NT2/D1 (cell line): ENCODE data around the gene TMEM91.

ENCODE experiments used
- DNase-seq: peaks from one replicate; pipeline ENCODE4 v3.0.0-alpha.2; 2011; ENCODE audit warnings: low read depth, low spot score
- H3K27me3 ChIP-seq: 2 replicates; pipeline ENCODE4 v1.6.0; 2011; ENCODE audit warnings: mild to moderate bottlenecking; ENCODE audit not compliant: insufficient read length, insufficient read depth
- H3K36me3 ChIP-seq: 2 replicates; pipeline ENCODE4 v1.6.1; 2011; ENCODE audit warnings: mild to moderate bottlenecking, low read length, mixed read lengths; ENCODE audit not compliant: insufficient read depth, insufficient read length
- H3K4me1 ChIP-seq: 2 replicates; pipeline ENCODE4 v1.5.1; 2011; ENCODE audit not compliant: insufficient read depth, insufficient read length
- H3K4me3 ChIP-seq: 2 replicates; pipeline ENCODE4 v1.5.1; 2011; ENCODE audit warnings: low read depth; ENCODE audit not compliant: insufficient read length
- H3K9ac ChIP-seq: 2 replicates; pipeline ENCODE4 v1.6.0; 2011; ENCODE audit warnings: low read depth; ENCODE audit not compliant: insufficient read length
- H3K9me3 ChIP-seq: 2 replicates; pipeline ENCODE4 v1.5.1; 2011; ENCODE audit warnings: mild to moderate bottlenecking, low read length; ENCODE audit not compliant: insufficient read depth
- SUZ12 ChIP-seq: IDR thresholded peaks from 2 replicates; pipeline ENCODE4 v1.6.1; 2011; ENCODE audit not compliant: insufficient read length, insufficient read depth; ENCODE audit errors: extremely low read depth
- YY1 ChIP-seq: IDR thresholded peaks from 2 replicates; pipeline ENCODE4 v1.6.1; 2011; ENCODE audit not compliant: insufficient read length, insufficient read depth
- ZNF274 ChIP-seq: IDR thresholded peaks from 2 replicates; pipeline ENCODE4 v1.6.1; 2011; ENCODE audit warnings: mild to moderate bottlenecking, low read depth, low read length

Gene TMEM91

DNA sequence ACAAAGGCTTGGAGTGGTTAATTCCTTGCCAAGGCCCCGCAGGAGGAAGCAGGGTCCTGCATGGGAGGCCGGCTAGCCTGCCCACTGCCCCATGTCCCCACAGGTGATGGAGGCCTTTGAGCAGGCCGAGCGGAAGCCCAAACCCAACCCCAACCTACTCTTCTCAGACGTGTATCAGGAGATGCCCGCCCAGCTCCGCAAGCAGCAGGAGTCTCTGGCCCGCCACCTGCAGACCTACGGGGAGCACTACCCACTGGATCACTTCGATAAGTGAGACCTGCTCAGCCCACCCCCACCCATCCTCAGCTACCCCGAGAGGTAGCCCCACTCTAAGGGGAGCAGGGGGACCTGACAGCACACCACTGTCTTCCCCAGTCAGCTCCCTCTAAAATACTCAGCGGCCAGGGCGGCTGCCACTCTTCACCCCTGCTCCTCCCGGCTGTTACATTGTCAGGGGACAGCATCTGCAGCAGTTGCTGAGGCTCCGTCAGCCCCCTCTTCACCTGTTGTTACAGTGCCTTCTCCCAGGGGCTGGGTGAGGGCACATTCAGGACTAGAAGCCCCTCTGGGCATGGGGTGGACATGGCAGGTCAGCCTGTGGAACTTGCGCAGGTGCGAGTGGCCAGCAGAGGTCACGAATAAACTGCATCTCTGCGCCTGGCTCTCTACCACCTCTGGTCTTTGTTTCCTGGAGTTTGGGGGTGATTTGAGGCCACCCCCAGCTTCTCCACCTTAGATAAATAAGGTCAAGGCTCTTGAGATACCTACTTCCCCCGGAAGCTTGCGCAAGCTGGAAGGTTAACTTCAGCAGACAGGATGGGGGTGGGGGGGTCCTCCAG, 48.2 kb downstream of the TMEM91 start:
- Histone ChIP-seq H3K4me1 (peaks cover 6% of the 10 kb centered on the region), H3K27me3 (no peaks in the 10 kb centered on the region), H3K9me3 (no peaks in the 10 kb centered on the region), H3K9ac (no peak overlapping the region), H3K4me3 (no peak overlapping the region), H3K36me3 (peaks cover 31% of the 10 kb centered on the region)
- no peak for DNase-seq
- TF ChIP-seq YY1 (no peak), ZNF274 (no peak), SUZ12 (no peak)

DNA sequence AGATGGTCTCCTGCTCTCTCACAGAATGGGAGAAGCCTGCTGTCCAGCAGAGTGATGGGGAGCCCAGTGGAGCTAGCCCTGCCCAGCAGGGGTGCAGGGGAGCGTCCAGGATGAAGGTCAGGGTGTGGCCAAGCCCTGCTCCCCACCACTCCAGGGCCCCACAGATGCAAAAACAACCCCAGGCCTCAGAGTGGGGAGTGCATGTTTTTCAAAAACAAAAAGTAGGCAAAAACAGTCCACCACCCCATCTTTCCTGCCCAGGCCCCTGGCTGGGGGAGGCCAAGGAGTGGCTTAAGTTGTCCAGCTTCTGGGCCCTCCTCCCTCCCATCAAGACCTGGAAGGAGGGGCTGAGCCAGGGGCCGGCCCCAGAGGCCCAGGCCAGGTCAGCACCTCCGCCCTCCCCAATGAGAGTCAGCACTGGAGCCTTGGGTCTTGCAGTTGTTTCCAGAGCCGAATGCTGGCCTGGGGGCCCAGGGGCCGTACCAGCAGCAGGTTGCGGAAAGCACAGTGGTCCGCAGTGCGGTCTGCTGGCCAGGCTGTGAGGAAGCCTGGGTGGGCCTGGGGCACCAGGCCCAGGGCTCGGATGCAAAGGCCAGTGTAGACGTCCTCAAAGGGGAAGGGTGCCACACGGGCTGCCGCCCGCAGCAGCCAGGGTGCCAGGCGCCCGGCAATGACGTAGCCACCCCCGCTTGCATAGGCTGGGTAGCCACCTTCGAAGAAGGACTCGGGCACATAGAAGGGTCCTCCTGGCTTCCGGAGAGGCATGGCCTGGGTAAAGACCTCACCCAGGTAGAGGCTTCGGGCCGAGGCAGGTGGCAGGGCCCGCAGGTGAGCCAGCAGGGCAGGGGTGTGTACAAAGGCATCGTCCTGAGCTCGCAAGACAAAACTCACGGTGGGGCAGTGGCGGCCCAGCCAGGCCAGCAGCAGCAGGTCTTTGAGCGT, 49.1 kb downstream of the TMEM91 start:
- TF ChIP-seq YY1 (no peak), SUZ12 (no peak), ZNF274 (no peak)
- H3K36me3 ChIP-seq, result peaks cover 31% of the 10 kb centered on the region
- no peaks in the 10 kb centered on the region for H3K27me3 ChIP-seq
- H3K9me3 ChIP-seq, result no peaks in the 10 kb centered on the region
- H3K4me3 ChIP-seq, result no peak overlapping the region
- DNase-seq, result no peak
- peaks cover 6% of the 10 kb centered on the region for H3K4me1 ChIP-seq
- no peak overlapping the region for H3K9ac ChIP-seq

DNA sequence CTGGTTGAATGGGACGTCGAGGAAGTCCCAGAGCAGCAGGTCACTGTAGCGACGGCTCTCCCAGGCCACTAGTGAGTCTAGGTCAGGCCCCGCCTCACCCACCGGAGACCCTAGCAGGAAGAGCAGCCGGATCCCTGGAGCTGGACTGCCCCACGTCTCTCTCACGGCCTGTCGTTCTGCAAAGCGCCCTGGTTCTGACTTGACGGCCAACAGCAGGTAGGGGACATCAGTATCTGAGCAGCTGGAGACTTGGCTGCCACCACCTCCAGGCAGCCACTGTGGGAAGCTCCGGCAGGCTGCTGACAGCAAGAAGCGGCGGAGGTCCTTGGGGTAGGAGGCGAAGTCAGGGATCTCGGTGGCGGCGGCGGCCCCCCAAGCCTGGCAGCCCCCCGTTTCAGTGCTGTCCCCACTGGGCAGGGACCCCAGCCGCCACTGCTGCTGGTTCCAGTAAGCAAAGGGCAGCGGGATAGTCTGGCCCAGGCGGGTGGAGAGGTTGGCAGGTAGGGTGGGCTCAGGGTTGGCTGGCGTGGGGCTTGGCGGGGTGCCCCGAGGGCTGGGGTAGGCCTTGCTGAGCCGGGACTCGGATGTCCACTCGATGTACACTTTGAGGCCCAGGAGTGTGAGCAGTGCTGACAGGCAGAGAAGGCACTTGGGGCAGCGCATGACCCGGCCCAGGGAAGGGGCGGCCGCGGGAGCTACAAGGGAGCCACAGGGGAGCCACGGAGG, 49.9 kb downstream of the TMEM91 start:
- DNase-seq, result no peak
- H3K27me3 ChIP-seq, result no peaks in the 10 kb centered on the region
- peaks cover 39% of the 10 kb centered on the region for H3K36me3 ChIP-seq
- H3K4me3 ChIP-seq, result peak overlapping the region; percentile 45
- H3K9ac ChIP-seq, result no peak overlapping the region
- no peaks in the 10 kb centered on the region for H3K9me3 ChIP-seq
- H3K4me1 ChIP-seq, result peaks cover 7% of the 10 kb centered on the region
- TF ChIP-seq ZNF274 (no peak), SUZ12 (no peak), YY1 (no peak)

DNA sequence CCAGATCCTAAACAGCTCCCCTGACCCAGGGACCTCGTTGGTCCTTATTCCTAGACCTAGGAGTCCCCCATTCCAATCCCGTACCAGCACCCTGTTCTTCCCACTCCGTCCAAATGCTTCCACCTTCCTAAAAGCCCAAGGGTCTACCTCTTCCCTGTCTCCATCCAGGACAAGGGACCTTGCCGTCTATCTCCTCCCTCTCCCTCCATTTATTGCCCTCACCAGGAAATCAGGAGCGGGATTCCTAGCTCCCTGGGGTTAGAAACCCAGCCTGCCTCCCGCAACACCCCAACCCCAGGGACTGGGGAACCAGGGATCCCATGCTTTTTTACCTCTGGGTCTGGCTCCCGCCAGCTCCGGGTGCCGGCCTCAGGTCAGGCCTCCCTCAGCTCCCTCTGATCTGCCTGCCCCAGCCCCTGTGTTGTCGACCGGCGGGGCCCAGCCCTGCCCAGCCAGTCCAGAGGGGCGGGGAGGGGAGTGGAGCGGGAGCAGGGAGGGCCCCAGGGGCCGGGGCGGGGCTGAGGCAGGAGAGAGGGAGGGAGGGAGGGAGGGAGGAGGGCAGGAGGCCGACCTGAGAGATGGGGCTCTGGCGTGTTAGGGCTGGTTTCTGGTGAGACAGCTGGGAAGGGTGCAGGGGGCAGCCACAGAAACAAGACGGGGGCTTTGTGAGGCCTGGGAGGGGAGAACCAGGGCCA, 50.8 kb downstream of the TMEM91 start, which contains the start of gene B3GNT8:
B3GNT8 (minus strand) TSS at position 423 of the 695 bp plus-strand sequence. CDS start 596 bp downstream, outside the sequence.
- H3K4me3 ChIP-seq, result peak within 1 kb of the TSS; percentile 45
- H3K4me1 ChIP-seq, result peaks cover 8% of the 10 kb centered on the region
- TF ChIP-seq YY1, result no peak
- no peaks in the 10 kb centered on the region for H3K27me3 ChIP-seq
- peak; percentile 69 for DNase-seq
- peak within 1 kb of the TSS; percentile 76 for H3K9ac ChIP-seq
- H3K9me3 ChIP-seq, result no peaks in the 10 kb centered on the region
- peaks cover 44% of the 10 kb centered on the region for H3K36me3 ChIP-seq

DNA sequence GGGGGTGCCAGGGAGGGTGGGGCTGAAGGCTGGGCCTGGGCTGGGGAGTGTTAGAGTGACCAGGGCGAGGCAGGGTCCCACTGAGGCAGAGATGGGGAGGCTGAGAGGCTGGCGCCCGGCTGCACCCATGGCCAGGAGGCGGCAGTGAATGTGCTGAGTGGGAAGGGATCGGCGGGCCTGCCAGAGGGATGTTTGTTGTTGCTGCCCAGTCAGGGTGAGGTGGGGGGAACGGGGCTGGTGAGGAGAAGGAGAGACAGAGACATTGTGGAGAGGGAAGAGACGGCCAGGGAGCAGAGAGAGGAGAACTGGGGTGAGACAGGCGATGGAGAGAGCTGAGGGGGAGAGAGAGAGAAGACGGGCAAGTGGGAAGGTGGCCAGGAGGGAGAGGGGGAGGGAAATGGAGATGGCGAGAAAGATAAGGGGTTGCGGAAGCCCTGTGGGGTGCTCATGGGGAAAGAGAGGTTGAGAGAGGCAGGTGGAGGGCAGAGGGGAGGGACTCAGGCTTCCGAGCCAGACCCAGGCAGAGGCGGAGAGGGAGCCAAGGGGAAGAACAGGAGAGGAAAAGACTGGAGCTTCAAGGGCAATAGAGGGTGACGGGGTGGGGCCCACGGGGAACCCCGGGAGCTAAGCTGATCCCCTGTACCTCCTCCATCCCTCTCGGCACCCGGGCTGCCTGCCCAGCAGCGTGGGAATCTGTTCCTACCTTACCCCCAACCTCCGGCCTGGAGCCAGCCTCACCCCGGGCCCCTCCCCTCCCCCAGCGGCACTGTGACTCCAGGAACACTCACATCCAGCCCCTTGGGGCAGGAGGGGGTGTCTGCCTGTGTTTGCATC, 51.5 kb downstream of the TMEM91 start:
- TF ChIP-seq YY1 (no peak), SUZ12 (no peak), ZNF274 (no peak)
- Histone ChIP-seq H3K4me3 (peak overlapping the region; percentile 39), H3K27me3 (no peaks in the 10 kb centered on the region), H3K9ac (peak overlapping the region; percentile 76), H3K9me3 (no peaks in the 10 kb centered on the region), H3K4me1 (peaks cover 12% of the 10 kb centered on the region), H3K36me3 (peaks cover 46% of the 10 kb centered on the region)
- DNase-seq, result no peak

DNA sequence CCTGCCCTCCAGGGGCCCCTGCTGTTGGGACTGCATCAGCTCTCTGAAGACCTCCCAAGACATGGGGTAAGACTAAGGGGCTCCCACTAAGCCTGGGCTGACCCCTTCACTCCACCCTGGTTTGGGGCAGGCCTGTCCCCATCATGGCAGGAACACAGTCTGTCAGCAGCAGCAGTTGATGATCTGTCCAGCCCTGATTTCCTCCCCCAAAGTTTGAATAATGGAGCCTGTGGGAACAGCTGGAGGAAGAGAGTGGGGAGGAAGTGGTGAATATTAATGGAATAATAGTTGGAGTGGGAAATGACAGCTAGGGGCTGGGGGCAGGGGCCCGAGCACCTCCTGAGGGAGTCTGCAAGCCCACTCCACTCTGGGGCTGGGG, 52.1 kb downstream of the TMEM91 start:
- no peak for DNase-seq
- Histone ChIP-seq H3K9me3 (no peaks in the 10 kb centered on the region), H3K4me3 (peak overlapping the region; percentile 39), H3K9ac (peak overlapping the region; percentile 76), H3K36me3 (peaks cover 48% of the 10 kb centered on the region), H3K4me1 (peaks cover 12% of the 10 kb centered on the region), H3K27me3 (no peaks in the 10 kb centered on the region)
- no peak for TF ChIP-seq SUZ12
- TF ChIP-seq ZNF274, result no peak
- no peak for TF ChIP-seq YY1
